Endodermal cell (in vitro differentiated cells): Measurements from ENCODE around the gene MOB2. TPM values are rescaled to one million over a fixed set of nuclear protein-coding genes. Genes with fewer than 3 reads are reported as not detected.

Experiments used
- DNase-seq: peaks from one replicate; pipeline ENCODE4 v3.0.0-alpha.2; 2017
- H3K27ac ChIP-seq: 2 replicates; pipeline ENCODE4 v1.5.1; 2013; ENCODE audit warnings: mild to moderate bottlenecking, low read depth, low read length, moderate library complexity
- H3K27me3 ChIP-seq: 2 replicates; pipeline ENCODE4 v1.6.1; 2013; ENCODE audit warnings: mild to moderate bottlenecking, low read length, moderate library complexity; ENCODE audit not compliant: insufficient read depth, control insufficient read depth, poor library complexity, severe bottlenecking
- H3K36me3 ChIP-seq: 2 replicates; pipeline ENCODE4 v1.7.0; 2013; ENCODE audit warnings: mild to moderate bottlenecking, low read length, moderate library complexity; ENCODE audit not compliant: control insufficient read depth, insufficient read depth
- H3K4me1 ChIP-seq: one replicate; pipeline ENCODE4 v1.7.0; 2013; ENCODE audit warnings: low read length; ENCODE audit not compliant: control insufficient read depth, insufficient read depth
- H3K4me3 ChIP-seq: 2 replicates; pipeline ENCODE4 v1.5.1; 2013; ENCODE audit warnings: mild to moderate bottlenecking, low read length, moderate library complexity
- H3K9ac ChIP-seq: 2 replicates; pipeline ENCODE4 v1.6.1; 2013; ENCODE audit warnings: mild to moderate bottlenecking, low read length, moderate library complexity; ENCODE audit not compliant: poor library complexity, severe bottlenecking; ENCODE audit errors: extremely low read depth
- H3K9me3 ChIP-seq: 2 replicates; pipeline ENCODE4 v1.6.1; 2013; ENCODE audit warnings: mild to moderate bottlenecking, low read length, moderate library complexity; ENCODE audit not compliant: control insufficient read depth
- H3K27ac Mint-ChIP-seq: 2 replicates; pipeline ENCODE4 v1.8.0; 2020; ENCODE audit warnings: mixed read lengths
- H3K27me3 Mint-ChIP-seq: 2 replicates; pipeline ENCODE4 v1.8.0; 2021; ENCODE audit warnings: mild to moderate bottlenecking, mixed read lengths; ENCODE audit not compliant: insufficient read depth
- H3K36me3 Mint-ChIP-seq: 2 replicates; pipeline ENCODE4 v1.8.0; 2020; ENCODE audit warnings: low read depth, mixed read lengths
- H3K4me1 Mint-ChIP-seq: 2 replicates; pipeline ENCODE4 v1.8.0; 2020; ENCODE audit warnings: mixed read lengths
- H3K4me3 Mint-ChIP-seq: 2 replicates; pipeline ENCODE4 v1.8.0; 2020; ENCODE audit warnings: mild to moderate bottlenecking, moderate library complexity, mixed read lengths
- H3K9me3 Mint-ChIP-seq: 2 replicates; pipeline ENCODE4 v1.8.0; 2020; ENCODE audit warnings: mild to moderate bottlenecking, mixed read lengths
- WGBS, 2 experiments: methylation state at CpG; one replicate each; pipeline versions ENCODE4 v1.1.5 to v1.1.7; 2013; ENCODE audit warnings: missing lambda C conversion rate in 2 of 2, mixed read lengths in 1 of 2; ENCODE audit not compliant: insufficient coverage in 1 of 2, insufficient read length in 1 of 2; 5-methylcytosine and 5-hydroxymethylcytosine counted together
- total RNA-seq, 2 donors: library from RNA; stranded (reverse); fragmentation: NEBNext Ultra II Directional in 1 of 2; extraction: Animal tissue kit (Norgen Biotek cat#: 25700) in 1 of 2; gene quantifications; 2 replicates in 1 of 2; 3 replicates in 1 of 2; pipeline ENCODE4 v1.2.1, GENCODE V29; 2021
- TF ChIP-seq, protein P1 (sequence below): fragments of 200-600 bp; sonication (generic); conservative IDR thresholded peaks from 2 replicates; pipeline ENCODE4 v1.5.0; 2021; ENCODE audit warnings: antibody characterized with exemption, mild to moderate bottlenecking

MOB2 gene
- total RNA-seq, 2 donors from 2014 or later = 23.9 to 25.4 TPM

DNA sequence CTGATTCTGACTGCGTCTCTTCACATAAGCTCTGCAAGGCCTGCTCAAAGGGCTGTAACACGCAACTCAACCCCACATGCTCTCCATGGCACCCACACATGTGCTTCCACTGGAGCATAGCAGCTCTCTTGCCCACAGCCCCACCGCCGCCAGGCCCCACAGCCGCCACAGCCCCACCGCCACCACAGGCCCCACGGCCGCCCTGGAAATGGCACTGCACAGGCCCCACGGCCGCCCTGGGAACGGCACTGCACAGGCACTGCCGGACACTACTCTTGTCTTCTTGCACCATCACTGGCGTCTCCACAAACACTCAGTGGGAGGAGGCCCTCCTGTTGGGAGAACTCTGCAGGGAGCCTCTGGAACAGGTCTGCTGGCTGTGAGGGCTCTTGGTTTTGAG lies 8.6 kb downstream of the MOB2 start:
- H3K9me3 Mint-ChIP-seq = no peaks in the 10 kb centered on the region
- TF ChIP-seq, protein P1, sequence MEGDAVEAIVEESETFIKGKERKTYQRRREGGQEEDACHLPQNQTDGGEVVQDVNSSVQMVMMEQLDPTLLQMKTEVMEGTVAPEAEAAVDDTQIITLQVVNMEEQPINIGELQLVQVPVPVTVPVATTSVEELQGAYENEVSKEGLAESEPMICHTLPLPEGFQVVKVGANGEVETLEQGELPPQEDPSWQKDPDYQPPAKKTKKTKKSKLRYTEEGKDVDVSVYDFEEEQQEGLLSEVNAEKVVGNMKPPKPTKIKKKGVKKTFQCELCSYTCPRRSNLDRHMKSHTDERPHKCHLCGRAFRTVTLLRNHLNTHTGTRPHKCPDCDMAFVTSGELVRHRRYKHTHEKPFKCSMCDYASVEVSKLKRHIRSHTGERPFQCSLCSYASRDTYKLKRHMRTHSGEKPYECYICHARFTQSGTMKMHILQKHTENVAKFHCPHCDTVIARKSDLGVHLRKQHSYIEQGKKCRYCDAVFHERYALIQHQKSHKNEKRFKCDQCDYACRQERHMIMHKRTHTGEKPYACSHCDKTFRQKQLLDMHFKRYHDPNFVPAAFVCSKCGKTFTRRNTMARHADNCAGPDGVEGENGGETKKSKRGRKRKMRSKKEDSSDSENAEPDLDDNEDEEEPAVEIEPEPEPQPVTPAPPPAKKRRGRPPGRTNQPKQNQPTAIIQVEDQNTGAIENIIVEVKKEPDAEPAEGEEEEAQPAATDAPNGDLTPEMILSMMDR = no peak
- no peaks in the 10 kb centered on the region for H3K27me3 Mint-ChIP-seq
- no peaks in the 10 kb centered on the region for H3K4me1 Mint-ChIP-seq
- peaks cover 24% of the 10 kb centered on the region for H3K36me3 Mint-ChIP-seq
- Histone ChIP-seq H3K9ac (no peak overlapping the region), H3K27ac (no peak overlapping the region), H3K4me1 (no peaks in the 10 kb centered on the region), H3K36me3 (peaks cover 18% of the 10 kb centered on the region), H3K4me3 (no peak overlapping the region), H3K9me3 (no peaks in the 10 kb centered on the region), H3K27me3 (no peaks in the 10 kb centered on the region)
- WGBS, 2 experiments = 92 to 100% methylated on average over 6 to 13 of the region's 13 CpGs
- no peak overlapping the region for H3K27ac Mint-ChIP-seq
- no peak for DNase-seq
- no peak overlapping the region for H3K4me3 Mint-ChIP-seq

DNA sequence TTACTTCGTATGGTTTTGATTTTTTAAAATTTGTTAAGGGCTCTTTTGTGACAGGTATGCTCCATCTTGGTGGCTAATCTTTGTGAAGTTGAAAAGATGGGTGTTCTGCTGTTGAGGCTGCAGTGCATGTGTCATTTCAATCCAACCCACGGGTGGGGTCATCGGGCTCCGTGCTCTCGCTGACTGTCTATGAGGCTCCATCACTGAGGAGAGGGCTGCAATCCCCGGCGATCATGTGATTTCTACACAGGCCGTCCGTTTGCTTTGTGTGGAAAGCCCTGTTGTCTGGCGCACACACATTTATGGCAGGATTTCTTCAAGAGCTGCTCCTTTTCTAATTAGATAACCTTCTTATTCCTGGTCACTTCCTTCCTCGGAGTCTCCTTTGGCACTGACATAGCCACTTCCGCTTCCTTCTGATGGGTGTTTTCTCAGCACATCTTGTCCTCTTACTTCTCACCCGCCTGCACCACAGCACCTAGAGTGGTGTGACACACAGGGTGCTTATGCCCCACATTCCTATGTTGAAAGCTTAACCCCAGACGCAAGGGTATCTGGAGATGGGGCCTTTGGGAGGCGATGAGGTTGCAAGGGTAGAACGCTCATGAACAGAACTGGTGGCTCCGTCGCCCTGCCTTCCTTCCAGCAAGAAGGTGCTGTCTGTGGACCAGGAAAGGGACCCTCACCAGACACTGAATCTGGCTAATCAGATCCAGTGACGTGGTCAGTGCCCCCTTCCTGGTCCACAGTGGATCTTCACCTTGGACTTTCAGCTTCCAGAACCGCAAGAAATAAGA lies 9.4 kb downstream of the MOB2 start:
- Histone ChIP-seq H3K27me3 (no peaks in the 10 kb centered on the region), H3K9me3 (no peaks in the 10 kb centered on the region), H3K36me3 (peaks cover 18% of the 10 kb centered on the region), H3K4me1 (no peaks in the 10 kb centered on the region), H3K9ac (no peak overlapping the region), H3K4me3 (no peak overlapping the region), H3K27ac (no peak overlapping the region)
- 89 to 90% methylated on average over 15 to 20 of the region's 20 CpGs for WGBS, 2 experiments
- H3K9me3 Mint-ChIP-seq = no peaks in the 10 kb centered on the region
- no peaks in the 10 kb centered on the region for H3K4me1 Mint-ChIP-seq
- DNase-seq = no peak
- TF ChIP-seq, protein P1 = no peak
- H3K27ac Mint-ChIP-seq = no peak overlapping the region
- no peaks in the 10 kb centered on the region for H3K27me3 Mint-ChIP-seq
- peaks cover 24% of the 10 kb centered on the region for H3K36me3 Mint-ChIP-seq
- H3K4me3 Mint-ChIP-seq = no peak overlapping the region

DNA sequence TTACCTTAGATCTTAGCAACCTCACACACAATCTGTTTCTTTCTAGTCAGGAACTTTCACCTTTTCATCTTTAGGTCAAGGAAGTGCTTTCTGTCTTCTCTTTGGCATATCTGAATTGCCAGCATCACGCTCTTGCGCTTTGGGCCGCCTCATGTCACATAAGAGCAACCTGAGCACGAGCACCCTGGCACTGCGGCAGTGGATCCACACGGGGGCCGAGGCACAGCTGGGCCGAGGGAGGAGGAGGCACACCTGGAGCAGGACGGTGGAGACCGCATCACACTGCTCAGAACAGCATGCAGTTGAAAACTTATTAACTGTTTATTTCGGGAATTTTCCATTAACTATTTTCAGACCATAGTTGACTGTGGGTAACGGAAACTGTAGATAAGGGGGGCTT lies 10.7 kb downstream of the MOB2 start:
- H3K27ac Mint-ChIP-seq = no peak overlapping the region
- Histone ChIP-seq H3K27ac (no peak overlapping the region), H3K4me1 (no peaks in the 10 kb centered on the region), H3K9me3 (no peaks in the 10 kb centered on the region), H3K9ac (no peak overlapping the region), H3K27me3 (no peaks in the 10 kb centered on the region), H3K36me3 (peaks cover 18% of the 10 kb centered on the region), H3K4me3 (no peak overlapping the region)
- DNase-seq = no peak
- no peaks in the 10 kb centered on the region for H3K9me3 Mint-ChIP-seq
- H3K4me3 Mint-ChIP-seq = no peak overlapping the region
- H3K36me3 Mint-ChIP-seq = peaks cover 24% of the 10 kb centered on the region
- H3K4me1 Mint-ChIP-seq = no peaks in the 10 kb centered on the region
- no peaks in the 10 kb centered on the region for H3K27me3 Mint-ChIP-seq
- 91 to 93% methylated on average over 9 to 12 of the region's 12 CpGs for WGBS, 2 experiments
- TF ChIP-seq, protein P1 = no peak
